Activated T-cell treated with anti-CD3 and anti-CD28 coated beads for 1 hour (primary cell): ENCODE results near the gene GABBR1.
A peak's percentile ranks its signal among the peaks of the same experiment; 100 is the strongest.

Experiments used
- DNase-seq: peaks from one replicate; pipeline ENCODE4 v3.0.0-alpha.2; 2020; ENCODE audit warnings: low read depth

GABBR1 gene

GRCh38 chr6:29653452-29654038, 20.6 kb upstream of the GABBR1 start:
- DNase-seq, result peak; percentile 21

- DNase-seq, result no peak
Observed at GRCh38 chr6:29652198-29652584, 19.2 kb upstream of the GABBR1 start.

GRCh38 chr6:29651413-29652197, 18.6 kb upstream of the GABBR1 start:
- DNase-seq, result no peak

- DNase-seq, result peak; percentile 97
Observed at GRCh38 chr6:29649701-29650673, 17.0 kb upstream of the GABBR1 start.

- no peak for DNase-seq
Observed at GRCh38 chr6:29647927-29648642, 15.1 kb upstream of the GABBR1 start.

GRCh38 chr6:29641430-29642148, 8.6 kb upstream of the GABBR1 start:
- DNase-seq, result peak; percentile 16

GRCh38 chr6:29637247-29637646, 4.3 kb upstream of the GABBR1 start:
- DNase-seq, result no peak

GRCh38 chr6:29633534-29633905, 537 bp upstream of the GABBR1 start:
- DNase-seq, result no peak

GRCh38 chr6:29631860-29632731, 887 bp downstream of the GABBR1 start:
- peak; percentile 41 for DNase-seq

GRCh38 chr6:29631209-29631810, 1.7 kb downstream of the GABBR1 start:
- DNase-seq, result no peak

- DNase-seq, result no peak
Observed at GRCh38 chr6:29630315-29630714, 2.7 kb downstream of the GABBR1 start.

GRCh38 chr6:29629571-29629970, 3.4 kb downstream of the GABBR1 start:
- DNase-seq, result no peak

GRCh38 chr6:29628419-29629281, 4.3 kb downstream of the GABBR1 start:
- DNase-seq, result peak; percentile 37

- DNase-seq, result peak; percentile 27
Observed at GRCh38 chr6:29627755-29628418, 5.1 kb downstream of the GABBR1 start.

- DNase-seq, result no peak
Observed at GRCh38 chr6:29626948-29627754, 5.8 kb downstream of the GABBR1 start.

- DNase-seq, result no peak
Observed at GRCh38 chr6:29625337-29625930, 7.5 kb downstream of the GABBR1 start.

GRCh38 chr6:29624520-29624961, 8.4 kb downstream of the GABBR1 start:
- no peak for DNase-seq
